K562 (cell line): Measurements from ENCODE around the gene TMCC1. TPM values are rescaled to one million over a fixed set of nuclear protein-coding genes. Genes with fewer than 3 reads are reported as not detected.

Source experiments
- ATAC-seq: fragments of 200-7000 bp; cut with Tn5 transposase; 3 replicates; pipeline ENCODE4 v1.9.1; 2020; ENCODE audit warnings: moderate library complexity
- BruUV-seq: library from RNA; stranded (reverse); fragments of 400-500 nt; replicated peaks from 2 replicates; lab custom pipeline; 2021; lab: Mats Ljungman, UMichigan
- CTCF ChIA-PET: fragments of 300-600 bp; formaldehyde crosslinking; extraction: SDS; loops from one replicate; lab custom pipeline; 2021; ENCODE audit warnings: low intra/inter-chr PET ratio; lab: Yijun Ruan, JAX
- POLR2A ChIA-PET: fragments of 300-600, 350-650 bp; sonication (Branson Sonifier 250); formaldehyde crosslinking; extraction: SDS; loops from one replicate; lab custom pipeline; 2021; ENCODE audit warnings: antibody characterized with exemption, inconsistent platforms; lab: Yijun Ruan, JAX
- DNase-seq, 4 experiments: peaks; one replicate each; pipeline versions ENCODE4 v3.0.0 to v3.0.0-alpha.2; 2011 to 2018; ENCODE audit warnings: low spot score in 3 of 4, mixed read lengths in 3 of 4; ENCODE audit errors: extremely low read depth in 1 of 4
- FAIRE-seq: peaks from 2 replicates; lab custom pipeline; 2011; peaks lifted over from hg19 to GRCh38; lab: Jason Lieb, UNC
- H2AFZ ChIP-seq: 2 replicates; pipeline ENCODE4 v1.6.0; 2011; ENCODE audit warnings: low read depth, low read length, control low read depth, inconsistent platforms
- H3K27ac ChIP-seq: fragments of 200-600 bp; 3 replicates; pipeline ENCODE4 v1.8.0; 2011; ENCODE audit warnings: low read depth, mild to moderate bottlenecking, control low read depth, inconsistent platforms, low read length, moderate library complexity, mixed read lengths; ENCODE audit errors: extremely low read depth
- H3K27me3 ChIP-seq, 2 experiments: fragments of 300-600 bp in 1 of 2; 2 replicates in 1 of 2; 3 replicates in 1 of 2; pipeline versions ENCODE4 v1.6.0 to v1.8.0; 2011; ENCODE audit warnings: inconsistent platforms in 2 of 2, low read length in 2 of 2, mild to moderate bottlenecking in 1 of 2, mixed read lengths in 1 of 2, moderate library complexity in 1 of 2; ENCODE audit not compliant: control insufficient read depth in 2 of 2, insufficient read depth in 2 of 2
- H3K36me3 ChIP-seq: fragments of 300-600 bp; 3 replicates; pipeline ENCODE4 v1.8.0; 2011; ENCODE audit warnings: mild to moderate bottlenecking, low read length, inconsistent platforms; ENCODE audit not compliant: control insufficient read depth, insufficient read depth
- H3K4me1 ChIP-seq, 2 experiments: fragments of 200-600 bp in 1 of 2; replicated peaks in 1 of 2; 2 replicates in 1 of 2; 3 replicates in 1 of 2; pipeline versions ENCODE4 v1.5.1 to v1.8.0; 2011; ENCODE audit warnings: inconsistent platforms in 2 of 2, low read length in 2 of 2, mild to moderate bottlenecking in 1 of 2, mixed read lengths in 1 of 2, moderate library complexity in 1 of 2; ENCODE audit not compliant: control insufficient read depth in 2 of 2, insufficient read depth in 2 of 2
- H3K4me2 ChIP-seq: 2 replicates; pipeline ENCODE4 v1.6.1; 2011; ENCODE audit warnings: low read length, control low read depth, inconsistent platforms, mixed read lengths; ENCODE audit not compliant: insufficient read depth
- H3K4me3 ChIP-seq: fragments of 200-600 bp; sonication (generic), shearing (Covaris generic); 2 replicates; pipeline ENCODE4 v1.5.1; 2016; ENCODE audit warnings: control low read depth, inconsistent platforms
- H3K79me2 ChIP-seq: fragments of 200-600 bp; 3 replicates; pipeline ENCODE4 v1.8.0; 2011; ENCODE audit warnings: low read length, inconsistent platforms; ENCODE audit not compliant: control insufficient read depth, insufficient read depth
- H3K9ac ChIP-seq, 2 experiments: 2 replicates each; pipeline versions ENCODE4 v1.6.0 to v1.6.1; 2011; ENCODE audit warnings: low read depth in 2 of 2, low read length in 2 of 2, control low read depth in 1 of 2, inconsistent platforms in 1 of 2, mild to moderate bottlenecking in 1 of 2, mixed read lengths in 1 of 2; ENCODE audit not compliant: insufficient read depth in 1 of 2
- H3K9me1 ChIP-seq: one replicate; pipeline ENCODE4 v1.6.0; 2011; ENCODE audit warnings: inconsistent platforms, mild to moderate bottlenecking, low read length, moderate library complexity; ENCODE audit not compliant: control insufficient read depth, insufficient read depth
- H3K9me3 ChIP-seq: replicated peaks from 2 replicates; pipeline ENCODE4 v1.5.1; 2011; ENCODE audit warnings: low read depth, low read length, inconsistent platforms; ENCODE audit not compliant: control insufficient read depth, insufficient read depth
- H4K20me1 ChIP-seq: replicated peaks from 2 replicates; pipeline ENCODE4 v1.6.1; 2011; ENCODE audit warnings: low read length, inconsistent platforms, mixed read lengths; ENCODE audit not compliant: control insufficient read depth, insufficient read depth
- C11orf30 ChIP-seq: fragments of 450-650 bp; IDR thresholded peaks from 2 replicates; pipeline ENCODE4 v1.6.1; 2016; ENCODE audit warnings: low read depth, mild to moderate bottlenecking
- CHAMP1 ChIP-seq: fragments of 450-650 bp; IDR thresholded peaks from 2 replicates; pipeline ENCODE4 v1.6.1; 2016; ENCODE audit warnings: mild to moderate bottlenecking
- DIDO1 ChIP-seq: fragments of 450-650 bp; IDR thresholded peaks from 2 replicates; pipeline ENCODE4 v1.6.1; 2016; ENCODE audit warnings: low read depth, missing biosample characterization, missing genetic modification characterization
- E2F8 ChIP-seq: fragments of 450-650 bp; IDR thresholded peaks from 2 replicates; pipeline ENCODE4 v1.7.1; 2018; ENCODE audit warnings: mild to moderate bottlenecking, low read depth; ENCODE audit not compliant: partially characterized antibody
- KAT8 ChIP-seq: fragments of 450-650 bp; IDR thresholded peaks from 2 replicates; pipeline ENCODE4 v1.6.1; 2016; ENCODE audit warnings: low read depth, mild to moderate bottlenecking
- PHF8 ChIP-seq: fragments of 200-600 bp; sonication (generic); IDR thresholded peaks from 2 replicates; pipeline ENCODE4 v1.6.1; 2012; ENCODE audit warnings: mixed run types, mild to moderate bottlenecking, inconsistent platforms, low read length, moderate library complexity, borderline replicate concordance
- POLR2AphosphoS5 ChIP-seq: IDR thresholded peaks from 2 replicates; pipeline ENCODE4 v1.6.1; 2011; ENCODE audit warnings: mild to moderate bottlenecking, low read depth, low read length, moderate library complexity; ENCODE audit not compliant: control insufficient read depth, insufficient read depth
- RBFOX2 ChIP-seq: fragments of 200-400 bp; formaldehyde crosslinking; IDR thresholded peaks from 2 replicates; pipeline ENCODE4 v1.6.1; 2017; ENCODE audit warnings: low read depth, mild to moderate bottlenecking, low read length, moderate library complexity
- RBM34 ChIP-seq: fragments of 200-400 bp; formaldehyde crosslinking; IDR thresholded peaks from 2 replicates; pipeline ENCODE4 v1.6.1; 2018; ENCODE audit warnings: low read length, borderline replicate concordance; ENCODE audit not compliant: insufficient read depth
- SRSF7 ChIP-seq: fragments of 200-400 bp; formaldehyde crosslinking; optimal IDR thresholded peaks from 2 replicates; pipeline ENCODE3; 2017; ENCODE audit warnings: mild to moderate bottlenecking, low read depth, low read length
- TAF15 ChIP-seq: fragments of 200-400 bp; formaldehyde crosslinking; IDR thresholded peaks from 2 replicates; pipeline ENCODE4 v1.6.1; 2017; ENCODE audit warnings: mild to moderate bottlenecking, low read depth, low read length, moderate library complexity
- WHSC1 ChIP-seq: IDR thresholded peaks from one replicate; pipeline ENCODE4 v1.6.1; 2012; ENCODE audit warnings: low read length, control low read depth, inconsistent platforms
- ZEB2 ChIP-seq: fragments of 450-650 bp; IDR thresholded peaks from 2 replicates; pipeline ENCODE4 v1.6.1; 2016
- ZNF212 ChIP-seq: fragments of 450-650 bp; formaldehyde crosslinking; IDR thresholded peaks from 2 replicates; pipeline ENCODE4 v1.4.0; 2020; ENCODE audit warnings: mild to moderate bottlenecking
- ZNF311 ChIP-seq: fragments of 250-450 bp; sonication (Bioruptor Pico); IDR thresholded peaks from 2 replicates; pipeline ENCODE4 v1.4.0; 2020; ENCODE audit warnings: mild to moderate bottlenecking, moderate library complexity
- ZNF512 ChIP-seq: IDR thresholded peaks from 2 replicates; pipeline ENCODE4 v1.6.1; 2016; ENCODE audit warnings: missing genetic modification characterization, missing compliant biosample characterization
- ZNF644 ChIP-seq: fragments of 200-800 bp; sonication (Bioruptor generic); IDR thresholded peaks from 2 replicates; pipeline ENCODE4 v1.6.1; 2016; ENCODE audit warnings: low read depth, missing genetic modification characterization, missing compliant biosample characterization
- ZNF75A ChIP-seq: fragments of 450-650 bp; formaldehyde crosslinking; IDR thresholded peaks from 2 replicates; pipeline ENCODE4 v1.4.0; 2020; ENCODE audit warnings: mild to moderate bottlenecking
- WGBS: fragments of 100-300 bp; shearing (Covaris generic); methylation state at CpG from one replicate; pipeline ENCODE4 v1.1.6; 2016; ENCODE audit warnings: low coverage, mixed read lengths; ENCODE audit not compliant: insufficient coverage; ENCODE audit errors: missing lambda C conversion rate; 5-methylcytosine and 5-hydroxymethylcytosine counted together
- in situ Hi-C: fragments of 300-500 bp; cut with MboI; formaldehyde crosslinking; loops from 4 replicates; pipeline ENCODE4 v1.15.0; 2018; ENCODE audit warnings: inconsistent platforms, mixed read lengths
- intact Hi-C: fragments of 100-400 bp; cut with micrococcal nuclease; formaldehyde crosslinking; loops from 2 replicates; pipeline ENCODE4 v1.14.2; 2022
- polyA plus RNA-seq, 8 experiments: library from polyadenylated mRNA; depleted of rRNA in 4 of 8; stranded (reverse) in 5 of 8; unstranded in 3 of 8; fragments of >200 nt; fragmentation: Nextera tagmentation in 2 of 8; fragmentation: Illumina TruSeq in 1 of 8; extraction: Ambion mirVana in 2 of 8; extraction: Trizol in 1 of 8; gene quantifications; 2 replicates each; pipeline versions ENCODE4 v1.2.1 to v1.2.3, GENCODE V29; 2011 to 2014; ENCODE audit warnings: inconsistent platforms in 1 of 8, missing spikeins in 1 of 8
- total RNA-seq, 7 experiments: library from RNA; depleted of rRNA in 6 of 7; stranded (reverse); fragments of >200 nt in 6 of 7; fragmentation: Illumina TruSeq in 2 of 7; extraction: Trizol in 2 of 7; gene quantifications; 2 replicates each; pipeline versions ENCODE4 v1.2.1 to v1.2.3, GENCODE V29; 2011 to 2021; ENCODE audit warnings: low replicate concordance in 1 of 7

TMCC1 gene
- total and polyA plus RNA-seq, 9 of the 15 experiments (the other 6 are each of a cell fraction or from before 2014, with no cell fraction given) = 0.89 to 8.7 (median 4.0) TPM

- ATAC-seq = no peak
- in situ Hi-C loops (no loop called here), intact Hi-C loops (loop anchor here (10.0 kb wide), 1 partner anchor 217 kb away; no protein-coding TSS in a partner anchor)
- no peak for DNase-seq
- H3K9me1 ChIP-seq = no peaks in the 10 kb centered on the region
- peaks cover 43 to 76% of the 10 kb centered on the region in 2 experiments for H3K4me1 ChIP-seq
- no peaks in the 10 kb centered on the region for H3K27me3 ChIP-seq
- H3K27ac ChIP-seq = no peak overlapping the region
- peaks cover 5% of the 10 kb centered on the region; the same call in 2 of the 3 replicates for H3K36me3 ChIP-seq
- H4K20me1 ChIP-seq = peaks cover 16% of the 10 kb centered on the region; the same call in 1 of the 2 replicates
- no peak overlapping the region; a peak in 1 of 4 replicates for H3K9ac ChIP-seq
- 100% methylated on average over 1 of the region's 5 CpGs for WGBS
- CTCF ChIA-PET = no interaction called here
- no peaks in the 10 kb centered on the region for H3K9me3 ChIP-seq
- H3K4me2 ChIP-seq = no peak overlapping the region
- peaks cover 87% of the 10 kb centered on the region for H3K79me2 ChIP-seq
- no peak overlapping the region for H2AFZ ChIP-seq
- FAIRE-seq = no peak
- no peak overlapping the region for H3K4me3 ChIP-seq
- POLR2A ChIA-PET = no interaction called here
- BruUV-seq = no TSS peak
- TF ChIP-seq C11orf30 (no peak), PHF8 (no peak), ZEB2 (no peak), SRSF7 (no peak), KAT8 (no peak), WHSC1 (no peak), RBFOX2 (no peak), TAF15 (no peak), ZNF311 (CRISPR knock-in tag) (no peak), ZNF512 (tag) (no peak), E2F8 (no peak), POLR2AphosphoS5 (no peak), RBM34 (no peak), CHAMP1 (no peak), ZNF644 (tag) (no peak), ZNF75A (no peak), ZNF212 (no peak), DIDO1 (no peak)
Observed at GRCh38 chr3:129601713-129602112, 291.8 kb downstream of the TMCC1 start.
